Activated CD8-positive, alpha-beta T cell treated with anti-CD3 and anti-CD28 coated beads for 36 hours (primary cell): ENCODE results near the gene PRC1. TPM values are rescaled to one million over a fixed set of nuclear protein-coding genes. Genes with fewer than 3 reads are reported as not detected.
A peak's percentile ranks its signal among the peaks of the same experiment; 100 is the strongest.

Experiments
- ATAC-seq: fragments of 200-7000 bp; cut with Tn5 transposase; one replicate; pipeline ENCODE4 v1.10.0; 2021; ENCODE audit warnings: mild to moderate bottlenecking, moderate library complexity
- CTCF ChIA-PET: fragments of 350-600 bp; sonication (Branson Sonifier 250); formaldehyde crosslinking; loops from one replicate; lab custom pipeline; 2021; ENCODE audit warnings: antibody characterized with exemption; lab: Charles Lee
- POLR2A ChIA-PET: fragments of 350-600 bp; sonication (Branson Sonifier 250); formaldehyde crosslinking; loops from one replicate; lab custom pipeline; 2021; ENCODE audit warnings: antibody characterized with exemption; lab: Charles Lee
- DNase-seq: peaks from one replicate; pipeline ENCODE4 v3.0.0-alpha.2; 2020
- H3K27ac Mint-ChIP-seq: one replicate; pipeline ENCODE4 v1.8.0; 2021; ENCODE audit warnings: mild to moderate bottlenecking, mixed read lengths
- H3K27me3 Mint-ChIP-seq: one replicate; pipeline ENCODE4 v1.8.0; 2021; ENCODE audit warnings: mixed read lengths
- H3K36me3 Mint-ChIP-seq: one replicate; pipeline ENCODE4 v1.8.0; 2021; ENCODE audit warnings: low read depth, mixed read lengths
- H3K4me1 Mint-ChIP-seq: one replicate; pipeline ENCODE4 v1.8.0; 2021; ENCODE audit warnings: low read depth, mixed read lengths
- H3K4me3 Mint-ChIP-seq: one replicate; pipeline ENCODE4 v1.8.0; 2021; ENCODE audit warnings: mild to moderate bottlenecking, moderate library complexity, mixed read lengths
- H3K9me3 Mint-ChIP-seq: one replicate; pipeline ENCODE4 v1.8.0; 2021; ENCODE audit warnings: mixed read lengths
- CTCF ChIP-seq: fragments of 200-600 bp; IDR thresholded peaks from one replicate; pipeline ENCODE4 v1.8.0; 2022; ENCODE audit warnings: antibody characterized with exemption, mild to moderate bottlenecking
- intact Hi-C: fragments of 100-400 bp; cut with micrococcal nuclease; formaldehyde crosslinking; loops from one replicate; pipeline ENCODE4 v1.10.0; 2022
- total RNA-seq, 2 experiments: library from RNA; stranded (reverse); gene quantifications; one replicate each; pipeline ENCODE4 v1.2.3, GENCODE V29; 2021

PRC1 gene
- total RNA-seq: 10 to 100 TPM; 83.1 to 96.9 TPM

- CTCF ChIA-PET: interaction anchor here (1.0 kb wide), 1 partner anchor 62 kb away, joined by 4 read pairs; the partner anchor contains the start of gene HDDC3
- POLR2A ChIA-PET: interaction anchor here (0.6 to 1.2 kb wide), 5 partner anchors 11 to 103 kb away, joined by 3 to 5 read pairs (median 3); no protein-coding TSS in a partner anchor
- ATAC-seq (peak; percentile 98), DNase-seq (peak; percentile 98)
- no peak for TF ChIP-seq CTCF
- H3K4me3 Mint-ChIP-seq: peak within 1 kb of the TSS; percentile 100
- H3K9me3 Mint-ChIP-seq: no peaks in the 10 kb centered on the region
- peaks cover 27% of the 10 kb centered on the region for H3K4me1 Mint-ChIP-seq
- intact Hi-C loops: no loop called here
- H3K27me3 Mint-ChIP-seq: no peaks in the 10 kb centered on the region
- H3K36me3 Mint-ChIP-seq: peaks cover 35% of the 10 kb centered on the region
- peak within 1 kb of the TSS; percentile 99 for H3K27ac Mint-ChIP-seq
Observed at GRCh38 chr15:90994417-90995311, at the start of gene PRC1. TSS of gene PRC1 (minus strand) at chr15:90994535. CDS start at chr15:90994417, 118 bp downstream.

GRCh38 chr15:91043202-91043874 lies 49.0 kb upstream of the PRC1 start:
- ATAC-seq: no peak
- intact Hi-C loops: no loop called here
- Mint-ChIP-seq H3K36me3 (no peaks in the 10 kb centered on the region), H3K9me3 (no peaks in the 10 kb centered on the region), H3K27me3 (no peaks in the 10 kb centered on the region), H3K4me3 (no peak overlapping the region), H3K4me1 (peaks cover 10% of the 10 kb centered on the region), H3K27ac (no peak overlapping the region)
- no peak for DNase-seq
- CTCF ChIA-PET: interaction anchor here (0.8 to 2.1 kb wide), 2 partner anchors 12 to 229 kb away, joined by 4 to 10 read pairs; no protein-coding TSS in a partner anchor
- POLR2A ChIA-PET: no interaction called here
- no peak for TF ChIP-seq CTCF

- CTCF ChIA-PET: interaction anchor here (1.0 to 1.4 kb wide), 2 partner anchors 8 to 84 kb away, joined by 3 to 4 read pairs; no protein-coding TSS in a partner anchor
- intact Hi-C loops: no loop called here
- POLR2A ChIA-PET: interaction anchor here (0.6 kb wide), 1 partner anchor 97 kb away, joined by 3 read pairs; no protein-coding TSS in a partner anchor
- Mint-ChIP-seq H3K27ac (no peak overlapping the region), H3K4me3 (no peak overlapping the region), H3K36me3 (no peaks in the 10 kb centered on the region), H3K9me3 (no peaks in the 10 kb centered on the region), H3K4me1 (no peaks in the 10 kb centered on the region), H3K27me3 (no peaks in the 10 kb centered on the region)
- TF ChIP-seq CTCF: no peak
- ATAC-seq (no peak), DNase-seq (no peak)
Observed at GRCh38 chr15:91040856-91041255, 46.5 kb upstream of the PRC1 start.

GRCh38 chr15:91039996-91040395 lies 45.7 kb upstream of the PRC1 start:
- CTCF ChIA-PET: interaction anchor here (1.1 to 1.4 kb wide), 2 partner anchors 9 to 15 kb away, joined by 3 read pairs; no protein-coding TSS in a partner anchor
- intact Hi-C loops: no loop called here
- no peaks in the 10 kb centered on the region for H3K27me3 Mint-ChIP-seq

More at GRCh38 chr15:91039996-91040395, 45.7 kb upstream of the PRC1 start:
- H3K4me1 Mint-ChIP-seq: no peaks in the 10 kb centered on the region
- no peak overlapping the region for H3K4me3 Mint-ChIP-seq
- H3K27ac Mint-ChIP-seq: no peak overlapping the region
- H3K36me3 Mint-ChIP-seq: no peaks in the 10 kb centered on the region
- H3K9me3 Mint-ChIP-seq: no peaks in the 10 kb centered on the region
- ATAC-seq (no peak), DNase-seq (no peak)
- POLR2A ChIA-PET: no interaction called here
- TF ChIP-seq CTCF: no peak
